A549 (cell line): ENCODE results near the gene CPA5. TPM values are rescaled to one million over a fixed set of nuclear protein-coding genes. Genes with fewer than 3 reads are reported as not detected.

Experiments
- ATAC-seq, 2 experiments: fragments of 200-7000 bp in 1 of 2; fragments of >200 bp in 1 of 2; cut with Nextera tagmentation in 1 of 2; cut with Tn5 transposase in 1 of 2; 3 replicates each; pipeline versions ENCODE4 v1.8.0 to v1.9.1; 2018 to 2020; ENCODE audit warnings: mild to moderate bottlenecking in 1 of 2, moderate library complexity in 1 of 2
- CTCF ChIA-PET: fragments of 300-600 bp; sonication (Branson Sonifier 250); formaldehyde crosslinking; extraction: SDS; loops from one replicate; lab custom pipeline; 2021; ENCODE audit warnings: antibody characterized with exemption, inconsistent platforms; lab: Yijun Ruan, JAX
- POLR2A ChIA-PET: fragments of 350-600 bp; formaldehyde crosslinking; extraction: SDS; loops from one replicate; lab custom pipeline; 2021; ENCODE audit warnings: antibody characterized with exemption, inconsistent platforms; lab: Yijun Ruan, JAX
- DNase-seq, 2 experiments: peaks; one replicate each; pipeline versions ENCODE4 v3.0.0 to v3.0.0-alpha.2; 2011 to 2016; ENCODE audit warnings: low read depth in 1 of 2, low spot score in 1 of 2
- FAIRE-seq: peaks from 2 replicates; lab custom pipeline; 2011; peaks lifted over from hg19 to GRCh38; lab: Jason Lieb, UNC
- H3K27ac ChIP-seq, 2 experiments: fragments of >200 bp; sonication (Bioruptor Twin); formaldehyde crosslinking; 3 replicates each; pipeline ENCODE4 v1.5.1; 2016 to 2017
- H3K4me1 ChIP-seq: fragments of >200 bp; sonication (Bioruptor Twin); formaldehyde crosslinking; 3 replicates; pipeline ENCODE4 v1.6.1; 2016
- H3K4me2 ChIP-seq: fragments of >200 bp; sonication (Bioruptor Twin); formaldehyde crosslinking; 3 replicates; pipeline ENCODE4 v1.6.1; 2016
- H3K4me3 ChIP-seq: fragments of >200 bp; sonication (Bioruptor Twin); formaldehyde crosslinking; 3 replicates; pipeline ENCODE4 v1.5.1; 2016
- H3K9me3 ChIP-seq: fragments of >200 bp; sonication (Bioruptor Twin); formaldehyde crosslinking; 3 replicates; pipeline ENCODE4 v1.6.1; 2016
- BCL3 ChIP-seq: fragments of >200 bp; sonication (Bioruptor Twin); formaldehyde crosslinking; IDR thresholded peaks from 3 replicates; pipeline ENCODE4 v1.6.1; 2016
- BHLHE40 ChIP-seq: IDR thresholded peaks from 2 replicates; pipeline ENCODE4 v1.6.1; 2012; ENCODE audit warnings: low read depth, low read length, inconsistent platforms
- CBX2 ChIP-seq: fragments of 200-600 bp; sonication (generic); IDR thresholded peaks from 2 replicates; pipeline ENCODE4 v1.6.1; 2016; ENCODE audit warnings: low read depth, mild to moderate bottlenecking, borderline replicate concordance
- CBX8 ChIP-seq: fragments of 200-600 bp; sonication (generic); IDR thresholded peaks from 2 replicates; pipeline ENCODE4 v1.6.1; 2016
- CHD4 ChIP-seq: fragments of 200-600 bp; sonication (generic); IDR thresholded peaks from 2 replicates; pipeline ENCODE4 v1.6.1; 2016; ENCODE audit warnings: antibody characterized with exemption, mild to moderate bottlenecking, borderline replicate concordance
- CTCF ChIP-seq: fragments of >200 bp; sonication (Bioruptor Twin); formaldehyde crosslinking; IDR thresholded peaks from 3 replicates; pipeline ENCODE4 v1.5.1; 2016
- EHF ChIP-seq: fragments of 250-450 bp; sonication (Bioruptor Pico); IDR thresholded peaks from 2 replicates; pipeline ENCODE4 v1.5.0; 2020; ENCODE audit warnings: mild to moderate bottlenecking
- EHMT2 ChIP-seq: fragments of 200-600 bp; sonication (generic); IDR thresholded peaks from 2 replicates; pipeline ENCODE4 v1.6.1; 2016; ENCODE audit warnings: antibody characterized with exemption, low read depth, mild to moderate bottlenecking, moderate library complexity
- ESRRA ChIP-seq: fragments of 150-350 bp; IDR thresholded peaks from 2 replicates; pipeline ENCODE4 v1.6.1; 2014; ENCODE audit warnings: mild to moderate bottlenecking, low read length, borderline replicate concordance
- FOXS1 ChIP-seq: fragments of 250-450 bp; sonication (Bioruptor Pico); IDR thresholded peaks from 2 replicates; pipeline ENCODE4 v1.5.0; 2020; ENCODE audit warnings: mild to moderate bottlenecking, moderate library complexity
- GATA3 ChIP-seq: IDR thresholded peaks from 2 replicates; pipeline ENCODE4 v1.6.1; 2012; ENCODE audit warnings: borderline replicate concordance
- HDAC2 ChIP-seq: fragments of 200-600 bp; sonication (generic); IDR thresholded peaks from 2 replicates; pipeline ENCODE4 v1.6.1; 2016
- HEYL ChIP-seq: fragments of 250-450 bp; sonication (Bioruptor Pico); IDR thresholded peaks from 2 replicates; pipeline ENCODE4 v1.8.0; 2021; ENCODE audit warnings: mild to moderate bottlenecking, moderate library complexity
- HOXA7 ChIP-seq: fragments of 250-450 bp; sonication (Bioruptor Pico); IDR thresholded peaks from 2 replicates; pipeline ENCODE4 v1.5.0; 2020; ENCODE audit warnings: mild to moderate bottlenecking, moderate library complexity
- HOXB5 ChIP-seq: fragments of 250-450 bp; sonication (Bioruptor Pico); IDR thresholded peaks from 2 replicates; pipeline ENCODE4 v1.5.0; 2020; ENCODE audit warnings: mild to moderate bottlenecking, moderate library complexity
- MAZ ChIP-seq: fragments of 150-350 bp; IDR thresholded peaks from 2 replicates; pipeline ENCODE4 v1.6.1; 2014; ENCODE audit warnings: antibody characterized with exemption, low read depth, low read length, borderline replicate concordance
- NPAS2 ChIP-seq: fragments of 250-450 bp; sonication (Bioruptor Pico); IDR thresholded peaks from 2 replicates; pipeline ENCODE4 v1.8.0; 2022; ENCODE audit warnings: mild to moderate bottlenecking, moderate library complexity, borderline replicate concordance
- POLR2A ChIP-seq: IDR thresholded peaks from 2 replicates; pipeline ENCODE4 v1.6.1; 2012; ENCODE audit warnings: mild to moderate bottlenecking, low read length
- POLR2AphosphoS2 ChIP-seq: conservative IDR thresholded peaks from 2 replicates; pipeline ENCODE4 v1.6.1; 2012; ENCODE audit warnings: low read length, improper control_type of control experiment, inconsistent platforms
- RAD21 ChIP-seq, 2 experiments: fragments of >200 bp in 1 of 2; sonication (Bioruptor Twin) in 1 of 2; formaldehyde crosslinking in 1 of 2; IDR thresholded peaks in 1 of 2; conservative IDR thresholded peaks in 1 of 2; 2 replicates in 1 of 2; 3 replicates in 1 of 2; pipeline ENCODE4 v1.6.1; 2012 to 2018; ENCODE audit warnings: inconsistent platforms in 1 of 2
- RARB ChIP-seq: fragments of 250-450 bp; sonication (Bioruptor Pico); IDR thresholded peaks from 2 replicates; pipeline ENCODE4 v1.8.0; 2021; ENCODE audit warnings: mild to moderate bottlenecking, moderate library complexity
- RCOR1 ChIP-seq: fragments of 150-350 bp; IDR thresholded peaks from 2 replicates; pipeline ENCODE4 v1.6.1; 2014; ENCODE audit warnings: antibody characterized with exemption, low read length, low read depth
- REST ChIP-seq: fragments of 200-600 bp; sonication (generic); IDR thresholded peaks from 2 replicates; pipeline ENCODE4 v1.6.1; 2016; ENCODE audit warnings: antibody characterized with exemption, mild to moderate bottlenecking, moderate library complexity
- RNF2 ChIP-seq: fragments of 200-600 bp; sonication (generic); IDR thresholded peaks from 2 replicates; pipeline ENCODE4 v1.6.1; 2016; ENCODE audit warnings: low read depth, mild to moderate bottlenecking, antibody characterized with exemption, moderate library complexity, borderline replicate concordance
- TP53 ChIP-seq: fragments of 250-450 bp; sonication (Bioruptor Pico); IDR thresholded peaks from 2 replicates; pipeline ENCODE4 v1.5.0; 2021; ENCODE audit warnings: mild to moderate bottlenecking, moderate library complexity
- ZC3H11A ChIP-seq: fragments of 450-650 bp; IDR thresholded peaks from 2 replicates; pipeline ENCODE4 v1.6.1; 2014; ENCODE audit warnings: antibody characterized with exemption, mild to moderate bottlenecking
- ZNF302 ChIP-seq: fragments of 250-450 bp; sonication (Bioruptor Pico); IDR thresholded peaks from 2 replicates; pipeline ENCODE4 v1.9.0; 2021; ENCODE audit warnings: inconsistent platforms, mild to moderate bottlenecking, moderate library complexity
- WGBS: methylation state at CpG from one replicate; pipeline ENCODE4 v1.1.6; 2017; ENCODE audit errors: missing lambda C conversion rate; 5-methylcytosine and 5-hydroxymethylcytosine counted together
- polyA plus RNA-seq, 4 experiments: library from polyadenylated mRNA; depleted of rRNA in 3 of 4; stranded (reverse); fragments of >200 nt; fragmentation: RNase III in 1 of 4; extraction: RNeasy Plus Mini Kit Qiagen cat#74134 plus additional on column Dnase treatment in 1 of 4; gene quantifications; 2 replicates in 3 of 4; 3 replicates in 1 of 4; pipeline ENCODE4 v1.2.3, GENCODE V29; 2011 to 2017
- TF ChIP-seq, protein P1 (sequence below): IDR thresholded peaks from 2 replicates; pipeline ENCODE4 v1.6.1; 2012
- TF ChIP-seq, protein P2 (sequence below): fragments of >200 bp; sonication (Bioruptor Twin); formaldehyde crosslinking; IDR thresholded peaks from 2 replicates; pipeline ENCODE4 v1.6.1; 2016

CPA5 gene
- polyA plus RNA-seq, 2 of the 4 experiments (the other 2 are of a cell fraction) = not detected

DNA sequence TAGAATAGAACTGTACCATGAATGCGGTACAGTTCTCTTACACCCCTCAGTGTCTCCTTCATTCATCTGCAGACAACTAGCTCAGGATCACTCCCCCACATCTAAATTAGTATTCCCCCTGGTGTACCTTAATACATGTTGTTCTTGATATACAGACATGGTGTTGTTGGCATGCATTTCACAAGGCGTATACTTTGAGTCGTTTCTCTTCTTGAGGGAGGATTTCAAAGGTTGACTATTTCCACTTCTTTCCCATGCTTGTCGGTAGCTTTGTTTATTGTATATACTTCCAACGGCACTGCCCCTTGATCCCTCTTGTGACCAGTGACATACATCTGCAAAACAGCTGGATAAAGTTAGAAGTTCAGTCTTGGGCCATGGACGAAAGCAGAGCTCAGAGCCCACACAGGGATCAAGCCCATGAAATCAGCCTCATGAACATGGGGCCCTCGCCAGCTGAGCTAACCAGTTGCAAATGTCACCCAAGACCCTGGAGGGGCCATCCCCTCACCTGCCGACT, 43.1 kb upstream of the CPA5 start:
- ATAC-seq (no peak), DNase-seq (no peak), FAIRE-seq (no peak)
- Histone ChIP-seq H3K27ac (no peak overlapping the region), H3K9me3 (no peaks in the 10 kb centered on the region), H3K4me1 (no peaks in the 10 kb centered on the region), H3K4me2 (no peak overlapping the region), H3K4me3 (no peak overlapping the region)
- CTCF ChIA-PET = interaction anchor here (1.7 kb wide), 1 partner anchor 8 kb away, joined by 4 read pairs; no protein-coding TSS in a partner anchor
- TF ChIP-seq EHF (CRISPR knock-in tag) (no peak), TP53 (no peak), EHMT2 (no peak), CBX2 (no peak), RAD21 (conservative IDR thresholded peaks at IDR 0.05 in 1 of 2, IDR thresholded peaks at IDR 0.05 in 1 of 2) (no peak), NPAS2 (CRISPR knock-in tag) (no peak), GATA3 (no peak), POLR2A (no peak), HEYL (CRISPR knock-in tag) (no peak), CBX8 (no peak), BHLHE40 (no peak), FOXS1 (no peak), MAZ (no peak), POLR2AphosphoS2 (no peak), HOXA7 (CRISPR knock-in tag) (no peak), RARB (CRISPR knock-in tag) (no peak), ZC3H11A (no peak), CTCF (no peak)
- TF ChIP-seq, protein P1, sequence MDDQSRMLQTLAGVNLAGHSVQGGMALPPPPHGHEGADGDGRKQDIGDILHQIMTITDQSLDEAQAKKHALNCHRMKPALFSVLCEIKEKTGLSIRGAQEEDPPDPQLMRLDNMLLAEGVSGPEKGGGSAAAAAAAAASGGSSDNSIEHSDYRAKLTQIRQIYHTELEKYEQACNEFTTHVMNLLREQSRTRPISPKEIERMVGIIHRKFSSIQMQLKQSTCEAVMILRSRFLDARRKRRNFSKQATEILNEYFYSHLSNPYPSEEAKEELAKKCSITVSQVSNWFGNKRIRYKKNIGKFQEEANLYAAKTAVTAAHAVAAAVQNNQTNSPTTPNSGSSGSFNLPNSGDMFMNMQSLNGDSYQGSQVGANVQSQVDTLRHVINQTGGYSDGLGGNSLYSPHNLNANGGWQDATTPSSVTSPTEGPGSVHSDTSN = no peak
- TF ChIP-seq, protein P2, sequence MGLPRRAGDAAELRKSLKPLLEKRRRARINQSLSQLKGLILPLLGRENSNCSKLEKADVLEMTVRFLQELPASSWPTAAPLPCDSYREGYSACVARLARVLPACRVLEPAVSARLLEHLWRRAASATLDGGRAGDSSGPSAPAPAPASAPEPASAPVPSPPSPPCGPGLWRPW = no peak
- 68% methylated on average over 8 of the region's 8 CpGs for WGBS
- POLR2A ChIA-PET = no interaction called here

DNA sequence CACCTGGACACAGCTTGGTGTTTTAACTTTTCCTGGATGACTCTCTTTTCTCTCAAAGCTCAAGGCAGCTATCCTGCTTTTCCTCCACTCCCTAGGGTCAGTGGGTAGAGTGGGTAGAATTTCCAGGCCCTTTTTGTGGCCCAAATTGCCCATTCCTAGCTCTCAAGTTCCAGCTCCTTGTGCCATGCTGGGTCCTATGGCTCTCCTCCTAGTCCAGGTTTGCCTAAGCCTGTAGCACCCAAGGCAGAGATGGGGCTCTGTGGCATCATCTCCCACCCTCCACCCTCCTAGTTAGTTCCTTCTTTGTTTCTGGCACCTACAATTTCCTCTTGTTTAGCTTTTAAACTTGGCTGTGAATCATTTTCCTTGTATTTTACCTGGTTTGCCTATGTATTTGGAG, 42.0 kb upstream of the CPA5 start:
- ChIA-PET POLR2A (no interaction called here), CTCF (interaction anchor here (1.7 kb wide), 1 partner anchor 9 kb away, joined by 4 read pairs; no protein-coding TSS in a partner anchor)
- no peaks in the 10 kb centered on the region for H3K9me3 ChIP-seq
- no peaks in the 10 kb centered on the region for H3K4me1 ChIP-seq
- no peak overlapping the region for H3K4me2 ChIP-seq
- no peak overlapping the region for H3K4me3 ChIP-seq
- no peak for ATAC-seq
- no peak for FAIRE-seq
- H3K27ac ChIP-seq = no peak overlapping the region
- no peak for DNase-seq
- TF ChIP-seq, protein P1 = no peak
- TF ChIP-seq RAD21 (conservative IDR thresholded peaks at IDR 0.05 in 1 of 2, IDR thresholded peaks at IDR 0.05 in 1 of 2) (no peak), CHD4 (no peak), HDAC2 (no peak), EHMT2 (no peak), CBX8 (no peak), BCL3 (no peak), HOXA7 (CRISPR knock-in tag) (no peak), CBX2 (no peak), ZNF302 (CRISPR knock-in tag) (no peak), REST (no peak), HOXB5 (CRISPR knock-in tag) (no peak), RNF2 (no peak), RCOR1 (no peak), ESRRA (no peak)
